SH-SY5Y (cell line): Measurements from ENCODE around the gene C12orf50.

Source experiments
- GATA2 ChIP-seq: IDR thresholded peaks from 2 replicates; pipeline ENCODE4 v1.6.1; 2011; ENCODE audit warnings: mild to moderate bottlenecking, low read depth, low read length
- GATA3 ChIP-seq: IDR thresholded peaks from 2 replicates; pipeline ENCODE4 v1.6.1; 2011; ENCODE audit warnings: low read depth, mild to moderate bottlenecking, low read length, moderate library complexity

DNA sequence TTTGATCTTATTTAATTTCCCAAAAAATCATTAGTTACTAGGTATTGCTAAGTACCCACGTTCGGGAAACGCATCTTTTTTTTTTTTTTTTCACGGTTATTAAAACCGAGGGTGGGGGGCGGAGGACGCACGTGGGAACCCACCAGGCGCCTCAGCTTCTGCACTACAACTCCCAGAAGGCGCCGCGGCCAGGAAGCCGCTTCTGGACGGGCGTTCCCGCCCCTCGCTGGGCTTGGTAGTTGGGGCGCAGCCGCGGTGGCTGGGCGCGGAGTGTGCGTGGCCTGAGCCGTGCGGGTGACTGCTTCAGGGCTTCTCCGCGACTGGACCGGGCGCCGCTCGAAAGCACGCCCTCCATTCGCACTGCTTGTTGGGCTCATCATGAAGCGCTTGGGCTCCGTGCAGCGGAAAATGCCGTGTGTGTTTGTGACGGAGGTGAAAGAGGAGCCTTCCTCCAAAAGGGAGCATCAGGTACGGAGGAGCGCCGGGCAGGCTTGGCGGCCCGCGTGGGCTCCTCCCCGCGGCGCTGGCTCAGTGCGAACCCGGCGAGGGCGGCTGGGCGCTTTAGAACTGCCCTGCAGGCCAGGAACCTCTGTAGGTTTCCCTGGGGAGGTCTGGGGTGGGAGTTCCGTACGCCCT, 6.2 kb upstream of the C12orf50 start:
- TF ChIP-seq GATA2: no peak
- no peak for TF ChIP-seq GATA3
